Measurements from ENCODE around the gene PTGES3L. TPM values are rescaled to one million over a fixed set of nuclear protein-coding genes. Genes with fewer than 3 reads are reported as not detected.
"Not testable (repeated sequence)": the region's sequence is repeated elsewhere in the genome, so short reads cannot be mapped to it uniquely, and the experiment has no call there.

Gene PTGES3L
- total RNA-seq, 2 donors from 2014 or later = 3.4 to 3.9 TPM

GRCh38 chr17:42980766-42981397 lies 1.0 kb upstream of the PTGES3L start:
- WGBS = under 1% methylated on average over 67 of the region's 67 CpGs
- Histone ChIP-seq H3K4me1 (replicated peaks) (peaks cover 5% of the 10 kb centered on the region), H3K36me3 (no peaks in the 10 kb centered on the region), H3K4me3 (peak overlapping the region; percentile 72 to 93), H3K27me3 (replicated peaks; ENCODE audit: insufficient read depth) (no peaks in the 10 kb centered on the region), H3K27ac (peak overlapping the region; percentile 88 to 95), H3K9me3 (no peaks in the 10 kb centered on the region)
- DNase-seq (ENCODE audit: low spot score) = peak; percentile 50
- TF ChIP-seq POLR2AphosphoS5 (IDR thresholded peaks at IDR 0.05) (peak; percentile 22), POLR2A (IDR thresholded peaks at IDR 0.05) (peak; percentile 18)
- TF ChIP-seq, protein P1, sequence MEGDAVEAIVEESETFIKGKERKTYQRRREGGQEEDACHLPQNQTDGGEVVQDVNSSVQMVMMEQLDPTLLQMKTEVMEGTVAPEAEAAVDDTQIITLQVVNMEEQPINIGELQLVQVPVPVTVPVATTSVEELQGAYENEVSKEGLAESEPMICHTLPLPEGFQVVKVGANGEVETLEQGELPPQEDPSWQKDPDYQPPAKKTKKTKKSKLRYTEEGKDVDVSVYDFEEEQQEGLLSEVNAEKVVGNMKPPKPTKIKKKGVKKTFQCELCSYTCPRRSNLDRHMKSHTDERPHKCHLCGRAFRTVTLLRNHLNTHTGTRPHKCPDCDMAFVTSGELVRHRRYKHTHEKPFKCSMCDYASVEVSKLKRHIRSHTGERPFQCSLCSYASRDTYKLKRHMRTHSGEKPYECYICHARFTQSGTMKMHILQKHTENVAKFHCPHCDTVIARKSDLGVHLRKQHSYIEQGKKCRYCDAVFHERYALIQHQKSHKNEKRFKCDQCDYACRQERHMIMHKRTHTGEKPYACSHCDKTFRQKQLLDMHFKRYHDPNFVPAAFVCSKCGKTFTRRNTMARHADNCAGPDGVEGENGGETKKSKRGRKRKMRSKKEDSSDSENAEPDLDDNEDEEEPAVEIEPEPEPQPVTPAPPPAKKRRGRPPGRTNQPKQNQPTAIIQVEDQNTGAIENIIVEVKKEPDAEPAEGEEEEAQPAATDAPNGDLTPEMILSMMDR (IDR thresholded peaks at IDR 0.05) = peak in 2 of 4 experiments; percentile 37 to 42
- intact Hi-C loops (cut with DNase I) = loop anchor here (2.0 kb wide), 1 partner anchor 18 kb away; the partner anchor contains the start of gene RPL27

- Histone ChIP-seq H3K36me3 (no peaks in the 10 kb centered on the region), H3K4me3 (peak within 1 kb of the TSS; percentile 72 to 93), H3K27me3 (replicated peaks; ENCODE audit: insufficient read depth) (no peaks in the 10 kb centered on the region), H3K27ac (peak within 1 kb of the TSS; percentile 88 to 95), H3K4me1 (replicated peaks) (peaks cover 5% of the 10 kb centered on the region), H3K9me3 (no peaks in the 10 kb centered on the region)
- TF ChIP-seq, protein P1 (IDR thresholded peaks at IDR 0.05) = no peak
- peak; percentile 88 for TF ChIP-seq POLR2AphosphoS5 (IDR thresholded peaks at IDR 0.05)
- TF ChIP-seq POLR2A (IDR thresholded peaks at IDR 0.05) = peak; percentile 61
- intact Hi-C loops (cut with DNase I) = loop anchor here (2.0 kb wide), 1 partner anchor 18 kb away; the partner anchor contains the start of gene RPL27
- under 1% methylated on average over 39 of the region's 39 CpGs for WGBS
- DNase-seq (ENCODE audit: low spot score) = peak; percentile 94
Measured at GRCh38 chr17:42980274-42980765, 440 bp upstream of the PTGES3L start, which contains the start of gene RUNDC1. TSS of gene RUNDC1 (plus strand) at chr17:42980565. CDS start at chr17:42980577, 12 bp downstream.

- intact Hi-C loops (cut with DNase I); H3K4me3 ChIP-seq; H3K36me3 ChIP-seq; H3K27me3 ChIP-seq (replicated peaks; ENCODE audit: insufficient read depth); H3K9me3 ChIP-seq; H3K4me1 ChIP-seq (replicated peaks); DNase-seq (ENCODE audit: low spot score); H3K27ac ChIP-seq: not testable (repeated sequence)
- 91% methylated on average over 16 of the region's 16 CpGs for WGBS
Measured at GRCh38 chr17:42975701-42976100, 4.2 kb downstream of the PTGES3L start.

DNA sequence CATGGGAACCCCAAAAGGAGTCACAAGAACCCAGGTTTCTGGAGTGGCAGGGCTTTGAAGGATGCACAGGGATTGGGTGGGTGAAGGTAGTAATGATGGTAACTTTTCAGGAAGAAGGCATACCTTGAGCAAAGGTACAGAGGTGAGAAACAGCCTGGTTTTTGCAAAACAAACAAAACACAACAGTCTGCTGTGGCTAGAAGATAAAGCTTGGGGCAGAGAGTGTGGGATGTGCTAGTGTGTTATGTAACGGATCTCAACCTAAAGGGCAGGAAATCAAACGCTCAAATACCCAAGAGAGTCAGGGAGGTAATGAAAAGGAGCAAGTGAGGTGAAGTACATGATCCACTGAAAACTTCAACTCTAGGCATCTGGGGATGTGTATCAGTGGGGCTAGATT lies 4.6 kb downstream of the PTGES3L start:
- no peaks in the 10 kb centered on the region for H3K4me1 ChIP-seq (replicated peaks)
- H3K4me3 ChIP-seq = no peak overlapping the region
- no peak overlapping the region for H3K27ac ChIP-seq
- intact Hi-C loops (cut with DNase I) = no loop called here
- TF ChIP-seq, protein P1 (IDR thresholded peaks at IDR 0.05) = no peak
- TF ChIP-seq POLR2AphosphoS5 (IDR thresholded peaks at IDR 0.05) = no peak
- TF ChIP-seq POLR2A (IDR thresholded peaks at IDR 0.05) = no peak
- H3K27me3 ChIP-seq (replicated peaks; ENCODE audit: insufficient read depth) = no peaks in the 10 kb centered on the region
- no peaks in the 10 kb centered on the region for H3K36me3 ChIP-seq
- H3K9me3 ChIP-seq = no peaks in the 10 kb centered on the region
- WGBS = 58% methylated on average over 2 of the region's 2 CpGs
- no peak for DNase-seq (ENCODE audit: low spot score)

DNA sequence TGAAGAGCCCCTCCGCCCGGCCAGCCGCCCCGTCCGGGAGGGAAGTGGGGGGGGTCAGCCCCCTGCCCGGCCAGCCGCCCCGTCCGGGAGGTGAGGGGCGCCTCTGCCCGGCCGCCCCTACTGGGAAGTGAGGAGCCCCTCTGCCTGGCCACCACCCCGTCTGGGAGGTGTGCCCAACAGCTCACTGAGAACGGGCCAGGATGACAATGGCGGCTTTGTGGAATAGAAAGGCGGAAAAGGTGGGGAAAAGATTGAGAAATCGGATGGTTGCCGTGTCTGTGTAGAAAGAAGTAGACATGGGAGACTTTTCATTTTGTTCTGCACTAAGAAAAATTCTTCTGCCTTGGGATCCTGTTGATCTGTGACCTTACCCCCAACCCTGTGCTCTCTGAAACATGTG lies 6.6 kb downstream of the PTGES3L start:
- H3K4me3 ChIP-seq; H3K36me3 ChIP-seq; H3K9me3 ChIP-seq; H3K27me3 ChIP-seq (replicated peaks; ENCODE audit: insufficient read depth); H3K4me1 ChIP-seq (replicated peaks); DNase-seq (ENCODE audit: low spot score); H3K27ac ChIP-seq; intact Hi-C loops (cut with DNase I): not testable (repeated sequence)
- WGBS = 73% methylated on average over 5 of the region's 18 CpGs

- no peaks in the 10 kb centered on the region for H3K27me3 ChIP-seq (replicated peaks; ENCODE audit: insufficient read depth)
- H3K4me1 ChIP-seq (replicated peaks) = no peaks in the 10 kb centered on the region
- intact Hi-C loops (cut with DNase I) = no loop called here
- TF ChIP-seq POLR2AphosphoS5 (IDR thresholded peaks at IDR 0.05) (no peak), POLR2A (IDR thresholded peaks at IDR 0.05) (no peak)
- TF ChIP-seq, protein P1 (IDR thresholded peaks at IDR 0.05) = no peak
- H3K36me3 ChIP-seq = no peaks in the 10 kb centered on the region
- no peak overlapping the region for H3K27ac ChIP-seq
- no peak for DNase-seq (ENCODE audit: low spot score)
- H3K9me3 ChIP-seq = no peaks in the 10 kb centered on the region
- WGBS = 97% methylated on average over 5 of the region's 5 CpGs
- no peak overlapping the region for H3K4me3 ChIP-seq
Measured at GRCh38 chr17:42971589-42971988, 8.3 kb downstream of the PTGES3L start.
